COLO668 (cell line): ENCODE measurements around the gene ZNF813.
A peak's percentile ranks its signal among the peaks of the same experiment; 100 is the strongest.
"Not testable (repeated sequence)": the region's sequence is repeated elsewhere in the genome, so short reads cannot be mapped to it uniquely, and the experiment has no call there.

ENCODE experiments used
- DNase-seq: peaks from one replicate; lab custom pipeline; 2025; ENCODE audit not compliant: unreplicated experiment; lab: John Stamatoyannopoulos, UW

ZNF813 gene

DNA sequence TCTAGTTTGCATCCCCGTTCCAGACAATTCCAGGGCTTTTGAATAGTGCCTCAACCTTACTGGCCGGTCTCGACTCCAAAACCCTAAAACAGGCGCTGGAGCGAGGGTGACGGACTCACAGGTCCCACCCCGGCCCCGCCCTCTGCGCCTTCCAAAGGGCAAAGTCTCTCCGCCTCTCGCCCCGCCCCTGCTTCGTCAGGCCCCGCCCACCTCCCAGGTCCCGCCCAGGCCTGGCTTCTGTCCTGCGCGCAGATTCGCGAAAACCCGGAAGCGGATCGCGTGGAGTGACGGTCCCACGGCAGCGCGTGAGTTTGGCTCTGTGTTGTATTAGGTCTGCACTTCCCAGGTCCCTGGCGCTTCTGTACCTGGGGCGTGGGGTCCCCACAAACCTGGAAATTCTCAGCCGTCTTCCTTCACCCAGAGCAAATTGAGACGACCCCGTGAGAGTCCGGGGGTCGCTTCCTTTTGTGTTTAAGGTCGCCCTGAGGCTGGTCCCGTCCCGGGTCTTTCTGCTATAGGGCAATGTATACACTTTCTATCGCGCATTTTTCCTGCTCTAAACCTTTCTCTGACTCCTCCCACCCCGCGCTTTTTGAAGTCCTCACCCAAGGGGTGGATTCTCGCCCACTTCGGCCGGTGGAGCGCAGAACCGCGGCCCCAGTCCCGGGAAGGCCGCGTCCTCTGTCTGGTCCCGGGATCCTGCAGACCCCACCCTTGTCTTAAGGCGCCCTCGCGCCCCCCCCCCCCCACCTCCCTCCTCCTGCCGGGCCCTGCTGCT, at the start of gene ZNF813:
Gene ZNF813, plus strand, starts transcription at position 249 of the 778 bp plus-strand sequence. CDS start 16,090 bp downstream, outside the sequence.
- DNase-seq: peak; percentile 93

DNA sequence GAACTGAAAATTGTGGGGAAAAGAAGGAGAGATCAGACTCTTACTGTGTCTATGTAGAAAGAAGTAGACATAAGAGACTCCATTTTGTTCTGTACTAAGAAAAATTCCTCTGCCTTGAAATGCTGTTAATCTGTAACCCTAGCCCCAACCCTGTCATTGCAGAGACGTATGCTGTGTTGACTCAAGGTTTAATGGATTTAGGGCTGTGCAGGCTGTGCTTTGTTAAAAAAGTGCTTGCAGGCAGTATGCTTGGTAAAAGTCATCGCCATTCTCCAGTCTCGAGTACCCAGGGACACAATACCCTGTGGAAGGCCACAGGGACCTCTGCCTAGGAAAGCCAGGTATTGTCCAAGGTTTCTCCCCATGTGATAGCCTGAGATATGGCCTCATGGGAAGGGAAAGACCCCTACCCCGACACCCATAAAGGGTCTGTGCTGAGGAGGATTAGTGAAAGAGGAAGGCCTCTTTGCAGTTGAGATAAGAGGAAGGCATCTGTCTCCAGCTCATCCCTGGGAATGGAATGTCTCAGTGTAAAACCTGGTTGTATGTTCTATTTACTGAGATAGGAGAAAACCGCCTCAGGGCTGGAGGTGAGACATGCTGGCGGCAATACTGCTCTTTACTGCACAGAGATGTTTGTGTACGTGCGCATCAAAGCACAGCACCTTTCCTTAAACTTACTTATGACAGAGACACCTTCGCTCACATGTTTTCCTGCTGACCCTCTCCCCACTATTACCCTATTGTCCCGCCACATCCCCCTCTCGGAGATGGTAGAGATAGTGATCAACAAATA, 46.8 kb upstream of the ZNF813 start:
- peak; percentile 1 for DNase-seq

GRCh38 chr19:53422551-53422950, 45.0 kb upstream of the ZNF813 start:
- DNase-seq: no peak

DNA sequence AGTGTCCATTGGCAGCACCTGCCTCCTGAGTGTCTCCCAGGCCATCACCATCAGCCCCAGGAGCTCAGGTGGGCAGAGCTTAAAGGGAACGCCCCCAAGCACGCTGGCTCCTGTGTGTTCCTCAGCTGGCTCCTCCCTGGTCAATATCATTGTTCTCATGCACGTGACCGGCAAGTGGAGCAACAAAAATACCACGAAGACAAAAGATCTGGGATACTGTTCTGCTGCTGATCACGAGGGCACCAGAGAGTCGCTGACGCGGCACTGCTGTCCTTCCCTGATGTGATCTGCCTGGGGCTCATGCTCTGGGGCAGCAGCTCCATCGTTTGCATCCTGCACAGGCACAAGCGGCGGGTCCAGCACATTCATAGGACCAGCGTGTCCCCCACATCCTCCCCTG, 44.5 kb upstream of the ZNF813 start:
- not testable (repeated sequence) for DNase-seq

GRCh38 chr19:53423680-53424079, 43.9 kb upstream of the ZNF813 start:
- DNase-seq: peak; percentile 0

- DNase-seq: peak; percentile 62
Measured at GRCh38 chr19:53424968-53425597, 42.5 kb upstream of the ZNF813 start.

- peak; percentile 97 for DNase-seq
Measured at GRCh38 chr19:53431399-53432087, 36.0 kb upstream of the ZNF813 start, which contains the start of gene ZNF761. Gene ZNF761 (plus strand): TSS chr19:53431984. CDS start chr19:53447269, 15,285 bp downstream.

DNA sequence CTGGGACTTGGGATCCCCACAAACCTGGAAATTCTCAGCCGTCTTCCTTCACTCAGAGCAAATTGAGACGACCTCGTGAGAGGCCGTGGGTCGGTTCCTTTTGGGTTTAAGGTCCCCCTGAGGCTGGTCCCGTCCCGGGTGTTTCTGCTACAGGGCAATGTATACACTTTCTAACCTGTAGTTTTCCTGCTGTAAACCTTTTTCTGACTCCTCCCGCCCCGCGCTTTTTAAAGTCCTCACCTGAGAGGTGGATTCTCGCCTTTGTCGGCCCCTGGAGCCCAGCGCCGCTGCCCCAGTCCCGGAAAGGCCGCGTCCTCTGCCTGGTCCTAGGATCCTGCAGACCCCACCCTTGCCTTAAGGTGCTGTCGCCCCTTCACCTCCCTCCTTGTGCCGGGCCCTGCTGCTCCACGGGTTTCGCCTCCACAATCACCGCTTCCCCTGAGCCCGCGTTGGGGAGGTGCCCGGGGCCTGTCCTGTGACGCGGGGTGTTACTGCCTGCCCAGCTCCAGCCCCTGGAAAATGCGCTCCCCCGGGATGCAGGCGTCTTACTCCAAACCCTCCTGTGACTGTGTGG, 35.4 kb upstream of the ZNF813 start:
- DNase-seq: peak; percentile 24

DNA sequence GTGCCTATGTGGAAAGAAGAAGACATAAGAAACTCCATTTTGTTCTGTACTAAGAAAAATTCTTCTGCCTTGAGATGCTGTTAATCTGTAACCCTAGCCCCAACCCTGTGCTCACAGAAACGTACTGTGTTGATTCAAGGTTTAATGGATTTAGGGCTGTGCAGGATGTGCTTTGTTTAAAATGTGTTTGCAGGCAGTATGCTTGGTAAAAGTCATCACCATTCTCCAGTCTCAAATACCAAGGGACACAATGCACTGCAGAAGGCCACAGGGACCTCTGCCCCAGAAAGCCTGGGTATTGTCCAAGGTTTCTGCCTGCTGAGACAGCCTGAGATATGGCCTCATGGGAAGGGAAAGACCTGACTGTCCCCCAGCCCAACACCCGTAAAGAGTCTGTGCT, 23.7 kb upstream of the ZNF813 start:
- not testable (repeated sequence) for DNase-seq

DNA sequence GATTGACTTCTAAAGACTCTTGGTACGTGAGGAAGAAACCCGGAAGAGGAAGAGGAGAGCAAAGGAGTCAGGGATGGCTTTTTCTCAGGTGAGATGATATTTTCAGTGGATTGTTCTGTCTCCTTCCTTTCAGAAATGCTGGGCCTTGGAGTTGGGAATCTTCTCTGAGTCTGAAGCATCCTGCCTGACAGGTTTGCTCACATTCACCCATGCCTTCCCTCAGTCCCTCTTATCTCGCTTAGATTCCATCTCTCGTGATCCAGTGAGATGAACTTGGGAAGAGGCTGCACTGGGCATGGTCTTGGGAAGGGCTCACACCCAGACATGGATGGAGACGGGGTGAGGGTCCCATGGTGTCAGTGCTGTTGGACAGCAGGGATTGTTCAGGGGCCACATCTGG, 20.3 kb upstream of the ZNF813 start:
- DNase-seq: not testable (repeated sequence)

DNA sequence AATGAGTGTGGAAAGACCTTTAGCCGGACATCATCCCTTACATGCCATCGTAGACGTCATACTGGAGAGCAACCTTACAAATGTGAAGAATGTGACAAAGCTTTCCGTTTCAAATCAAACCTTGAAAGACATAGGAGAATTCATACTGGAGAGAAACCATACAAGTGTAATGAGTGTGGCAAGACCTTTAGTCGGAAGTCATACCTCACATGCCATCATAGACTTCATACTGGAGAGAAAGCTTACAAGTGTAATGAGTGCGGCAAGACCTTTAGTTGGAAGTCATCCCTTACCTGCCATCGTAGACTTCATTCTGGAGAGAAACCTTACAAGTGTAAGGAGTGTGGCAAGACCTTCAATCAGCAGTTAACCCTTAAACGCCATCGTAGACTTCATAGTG, 11.7 kb upstream of the ZNF813 start:
- DNase-seq: no peak

DNA sequence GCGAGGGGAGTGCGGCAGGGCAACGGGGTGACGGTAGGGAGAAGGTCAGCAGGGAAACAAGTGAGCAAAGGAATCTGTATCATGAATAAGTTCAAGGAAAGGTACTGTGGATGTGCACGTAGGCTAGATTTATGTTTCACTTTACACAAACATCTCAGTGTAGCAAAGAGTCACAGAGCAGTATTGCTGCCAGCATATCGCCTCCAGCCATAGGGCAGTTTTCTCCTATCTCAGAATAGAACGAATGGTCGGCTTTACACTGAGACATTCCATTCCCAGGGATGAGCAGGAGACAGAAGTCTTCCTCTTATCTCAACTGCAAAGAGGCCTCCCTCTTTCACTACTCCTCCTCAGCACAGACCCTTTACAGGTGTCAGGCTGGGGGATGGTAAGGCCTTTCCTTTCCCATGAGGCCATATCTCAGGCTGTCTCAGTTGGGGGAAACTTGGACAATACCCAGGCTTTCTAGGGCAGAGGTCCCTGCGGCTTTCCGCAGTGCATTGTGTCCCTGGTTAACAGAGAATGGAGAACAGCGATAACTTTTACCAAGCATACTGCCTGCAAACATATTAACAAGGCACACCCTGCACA, 7.3 kb upstream of the ZNF813 start:
- not testable (repeated sequence) for DNase-seq

DNA sequence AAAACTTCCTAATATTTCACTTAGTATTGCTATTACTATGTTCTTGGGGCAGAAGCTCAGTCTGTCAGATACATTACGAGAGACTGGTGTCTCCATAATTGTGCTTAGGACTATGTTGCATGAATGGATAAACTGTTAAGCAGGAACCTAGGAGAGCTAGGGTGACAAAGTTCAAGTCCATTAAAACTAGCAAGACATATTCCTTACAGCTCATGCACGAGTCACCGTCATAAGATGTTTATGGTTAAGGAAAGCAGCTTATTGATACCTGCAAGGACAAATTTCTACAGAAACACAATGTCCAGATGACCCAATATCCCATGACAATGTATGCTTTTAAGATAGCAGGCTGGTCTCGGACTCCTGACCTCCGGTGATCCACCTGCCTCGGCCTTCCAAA, 5.7 kb upstream of the ZNF813 start:
- DNase-seq: no peak

GRCh38 chr19:53462861-53463260, 4.7 kb upstream of the ZNF813 start:
- DNase-seq: peak; percentile 14

GRCh38 chr19:53463263-53463662, 4.3 kb upstream of the ZNF813 start:
- DNase-seq: peak; percentile 23

- DNase-seq: peak; percentile 42
Measured at GRCh38 chr19:53466726-53467484, 628 bp upstream of the ZNF813 start.

DNA sequence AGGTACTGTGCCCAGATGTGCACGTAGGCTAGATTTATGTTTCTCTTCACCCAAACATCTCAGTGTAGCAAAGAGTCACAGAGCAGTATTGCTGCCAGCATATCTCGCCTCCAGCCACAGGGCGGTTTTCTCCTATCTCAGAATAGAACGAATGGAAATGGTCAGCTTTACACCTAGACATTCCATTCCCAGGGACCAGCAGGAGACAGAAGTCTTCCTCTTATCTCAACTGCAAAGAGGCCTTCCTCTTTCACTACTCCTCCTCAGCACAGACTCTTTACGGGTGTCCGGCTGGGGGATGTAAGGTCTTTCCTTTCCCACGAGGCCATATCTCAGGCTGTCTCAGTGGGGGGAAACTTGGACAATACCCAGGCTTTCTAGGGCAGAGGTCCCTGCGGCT, 1.1 kb downstream of the ZNF813 start:
- not testable (repeated sequence) for DNase-seq

DNA sequence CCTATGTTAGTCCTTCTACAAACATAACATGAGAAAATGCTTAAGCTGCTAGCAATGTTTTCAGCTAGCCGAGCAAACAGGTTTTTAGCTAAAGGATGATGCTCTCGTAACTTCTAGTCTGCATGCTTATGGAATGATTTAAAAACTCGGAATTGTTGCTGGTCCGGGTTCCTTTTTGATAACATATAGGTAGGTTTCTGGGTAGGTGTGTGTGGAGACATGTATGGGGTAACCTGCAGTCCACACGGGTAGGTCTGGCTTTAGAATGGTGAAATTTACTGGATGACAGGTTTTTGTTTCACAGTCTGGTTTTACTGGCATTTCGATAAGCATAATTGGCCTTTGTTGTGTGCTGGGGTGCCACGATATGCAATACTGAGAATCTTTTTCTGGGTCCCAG, 4.4 kb downstream of the ZNF813 start:
- DNase-seq: no peak

- DNase-seq: not testable (repeated sequence)
Measured at GRCh38 chr19:53474832-53475231, 7.3 kb downstream of the ZNF813 start.
